GM12874 (cell line): ENCODE results near the gene TSPAN10.

ENCODE experiments used
- TF ChIP-seq, protein P1 (sequence below): IDR thresholded peaks from 2 replicates; pipeline ENCODE4 v1.5.1; 2011; ENCODE audit warnings: low read depth, mild to moderate bottlenecking, control low read depth, low read length, moderate library complexity; ENCODE audit not compliant: insufficient read depth

Gene TSPAN10

DNA sequence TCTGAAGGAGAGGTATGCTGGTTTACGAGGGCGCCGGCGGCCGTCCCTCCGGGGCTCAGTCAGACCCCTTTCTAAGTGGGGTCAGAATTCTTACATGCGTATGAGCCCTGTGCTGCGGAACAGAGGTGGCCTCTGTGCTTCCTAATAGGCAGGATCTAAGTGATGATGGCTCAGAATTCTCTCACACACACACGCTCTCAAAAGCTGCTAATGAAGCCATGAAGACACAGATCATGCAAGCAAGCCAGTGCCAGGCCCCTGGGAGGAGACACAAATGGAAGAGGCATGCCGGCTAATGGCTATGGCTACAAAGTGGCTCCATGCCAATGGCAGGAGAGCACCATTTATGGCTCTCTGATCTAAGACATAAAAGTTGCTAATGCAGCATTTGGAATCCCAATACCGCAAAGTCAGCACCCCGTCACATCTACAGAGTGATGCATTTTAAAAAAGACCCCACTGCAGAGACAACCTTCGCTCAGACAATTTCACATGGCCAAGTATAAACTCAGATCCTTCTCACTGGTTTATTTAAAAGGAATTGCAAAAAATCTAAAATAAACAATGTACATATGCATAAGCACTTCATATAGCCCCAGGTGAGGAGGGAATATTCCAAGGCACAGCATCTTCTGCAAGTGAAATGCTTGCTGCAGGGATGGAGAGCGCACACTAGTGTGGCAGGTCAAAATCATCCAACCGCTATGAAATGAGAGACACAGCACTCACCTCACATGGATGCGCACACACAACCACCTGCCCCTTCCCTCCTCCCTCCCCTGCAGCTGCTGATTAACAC, 24.6 kb upstream of the TSPAN10 start:
- TF ChIP-seq, protein P1, sequence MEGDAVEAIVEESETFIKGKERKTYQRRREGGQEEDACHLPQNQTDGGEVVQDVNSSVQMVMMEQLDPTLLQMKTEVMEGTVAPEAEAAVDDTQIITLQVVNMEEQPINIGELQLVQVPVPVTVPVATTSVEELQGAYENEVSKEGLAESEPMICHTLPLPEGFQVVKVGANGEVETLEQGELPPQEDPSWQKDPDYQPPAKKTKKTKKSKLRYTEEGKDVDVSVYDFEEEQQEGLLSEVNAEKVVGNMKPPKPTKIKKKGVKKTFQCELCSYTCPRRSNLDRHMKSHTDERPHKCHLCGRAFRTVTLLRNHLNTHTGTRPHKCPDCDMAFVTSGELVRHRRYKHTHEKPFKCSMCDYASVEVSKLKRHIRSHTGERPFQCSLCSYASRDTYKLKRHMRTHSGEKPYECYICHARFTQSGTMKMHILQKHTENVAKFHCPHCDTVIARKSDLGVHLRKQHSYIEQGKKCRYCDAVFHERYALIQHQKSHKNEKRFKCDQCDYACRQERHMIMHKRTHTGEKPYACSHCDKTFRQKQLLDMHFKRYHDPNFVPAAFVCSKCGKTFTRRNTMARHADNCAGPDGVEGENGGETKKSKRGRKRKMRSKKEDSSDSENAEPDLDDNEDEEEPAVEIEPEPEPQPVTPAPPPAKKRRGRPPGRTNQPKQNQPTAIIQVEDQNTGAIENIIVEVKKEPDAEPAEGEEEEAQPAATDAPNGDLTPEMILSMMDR: no peak

DNA sequence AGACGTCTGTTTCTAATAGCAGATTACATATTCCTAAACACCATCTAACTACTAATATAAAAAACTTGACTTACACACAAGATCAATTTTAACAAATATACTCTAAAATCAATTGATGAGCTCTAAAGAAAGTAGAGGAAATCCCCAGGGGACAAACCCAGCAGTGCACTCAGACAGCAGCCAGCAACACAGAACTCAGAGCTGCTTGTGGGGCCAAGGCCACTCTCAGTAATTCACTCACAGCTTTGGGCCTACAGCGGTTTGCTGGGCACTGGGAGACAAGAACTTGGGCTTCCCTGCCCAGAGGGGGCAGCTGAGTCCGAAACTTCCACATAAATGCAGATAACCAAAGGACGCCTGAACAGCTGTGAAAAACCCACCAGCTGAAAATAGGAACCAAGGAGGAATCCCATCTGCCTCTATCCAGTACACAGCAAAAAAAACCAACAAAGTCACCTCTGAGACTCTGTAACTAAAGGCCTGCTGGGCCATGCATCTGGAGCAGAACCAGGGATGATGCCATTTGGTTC, 21.5 kb upstream of the TSPAN10 start:
- TF ChIP-seq, protein P1: no peak

DNA sequence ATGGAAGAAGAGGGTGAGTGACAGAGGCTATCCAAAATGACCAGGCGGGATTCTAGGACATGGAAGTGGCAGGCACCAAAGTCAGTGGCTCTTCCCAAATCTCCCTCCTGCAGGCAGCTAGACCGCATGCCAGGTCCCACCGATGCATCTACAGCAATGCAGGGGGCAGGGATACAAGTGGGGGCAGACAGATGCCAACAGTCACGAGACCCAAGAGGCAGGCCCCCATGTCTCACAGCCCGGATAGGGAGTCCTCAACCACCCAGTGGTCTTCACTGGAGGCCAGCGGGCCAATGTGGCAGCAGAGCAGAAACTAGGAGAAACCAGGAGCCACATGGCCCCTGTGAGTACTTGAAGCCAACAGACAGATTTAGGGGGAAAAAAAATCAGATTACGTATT, 20.1 kb upstream of the TSPAN10 start:
- TF ChIP-seq, protein P1: no peak

DNA sequence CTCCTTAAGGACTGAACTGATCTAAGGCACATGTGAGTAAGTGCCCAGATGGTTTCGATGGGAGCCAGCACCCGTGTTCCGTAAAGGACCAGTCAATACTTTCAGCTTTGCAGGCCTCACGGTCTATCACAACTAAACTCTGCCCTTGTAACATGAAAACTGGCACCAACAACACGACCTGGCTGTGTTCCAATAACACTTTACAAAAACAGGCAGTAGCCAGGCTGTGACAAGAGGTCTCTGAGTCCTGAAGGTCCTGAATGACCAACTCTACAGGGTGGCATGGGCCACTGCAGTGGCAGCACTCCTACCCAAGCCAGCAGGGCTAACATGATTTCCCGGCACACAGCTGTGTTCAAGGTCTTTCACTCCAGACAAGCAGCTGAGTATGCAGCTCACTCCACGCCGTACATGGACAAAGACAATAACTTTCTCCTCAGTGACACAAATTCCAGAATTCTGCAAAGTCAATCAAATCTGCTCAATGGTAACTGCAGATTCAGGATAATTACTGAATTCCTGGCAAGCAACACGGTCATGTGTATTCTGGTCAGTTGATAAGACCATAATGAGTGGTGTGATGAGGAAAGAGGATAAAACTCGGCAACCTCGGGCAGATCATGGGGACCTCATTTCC, 15.4 kb upstream of the TSPAN10 start:
- TF ChIP-seq, protein P1: no peak

DNA sequence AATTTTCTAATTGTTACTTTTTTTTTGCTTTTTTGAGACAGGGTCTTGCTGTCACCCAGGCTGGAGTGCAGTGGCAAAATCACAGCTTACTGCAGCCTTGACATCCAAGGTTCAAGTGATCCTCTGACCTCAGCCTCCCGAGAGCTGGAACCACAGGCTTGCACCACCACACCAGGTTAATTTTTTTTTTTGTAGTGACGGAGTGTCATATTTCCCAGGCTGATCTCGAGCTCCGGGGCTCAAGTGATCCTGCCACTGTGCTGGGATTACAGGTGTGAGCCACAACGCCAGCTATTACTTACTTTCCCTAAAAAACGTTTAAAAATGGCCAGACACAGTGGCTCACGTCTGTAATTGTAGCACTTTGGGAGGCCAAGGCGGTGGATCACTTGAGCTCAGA, 6.7 kb upstream of the TSPAN10 start:
- TF ChIP-seq, protein P1: no peak

DNA sequence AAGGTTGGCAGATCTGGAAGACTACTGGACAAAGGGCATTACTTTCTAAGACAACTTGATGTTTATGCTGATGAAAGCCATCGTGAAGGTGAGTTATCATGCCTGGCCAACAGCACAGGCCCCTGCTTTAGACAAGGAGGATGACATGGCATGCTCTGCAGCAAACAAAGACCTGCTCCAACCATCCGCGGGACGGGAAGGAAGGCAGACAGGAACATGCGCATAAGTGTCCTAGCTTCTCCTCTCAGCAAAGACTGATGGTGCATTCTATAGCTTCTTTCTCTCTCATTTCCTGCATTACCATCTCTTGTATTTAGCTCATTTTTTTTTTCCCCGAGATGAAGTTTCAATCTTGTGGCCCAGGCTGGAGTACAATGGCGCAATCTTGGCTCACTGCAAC, 5.5 kb upstream of the TSPAN10 start:
- TF ChIP-seq, protein P1: no peak

DNA sequence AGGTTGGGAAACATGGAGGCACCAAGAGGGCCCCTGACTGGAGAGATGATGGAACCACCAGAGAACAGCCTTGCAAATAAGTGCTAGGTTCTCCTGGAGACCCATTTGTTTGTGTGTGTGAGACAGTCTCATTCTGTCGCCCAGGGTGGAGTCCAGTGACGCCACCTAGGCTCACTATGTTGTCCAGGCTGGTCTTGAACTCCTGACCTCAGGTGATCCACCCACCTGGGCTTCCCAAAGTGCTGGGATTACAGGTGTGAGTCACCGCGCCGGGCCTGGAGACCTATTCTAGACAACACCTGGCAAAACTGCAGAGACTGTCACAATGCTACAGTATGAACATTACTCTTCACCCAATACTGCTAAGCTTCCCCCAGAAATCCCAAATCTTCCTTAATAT, 1.6 kb upstream of the TSPAN10 start:
- TF ChIP-seq, protein P1: no peak
